IPS-15b (cell line): Measurements from ENCODE around the gene CHCHD6.
"Not testable (repeated sequence)": the region's sequence is repeated elsewhere in the genome, so short reads cannot be mapped to it uniquely, and the experiment has no call there.

Experiments used
- H3K27me3 ChIP-seq: one replicate; pipeline ENCODE4 v1.6.1; 2013; ENCODE audit warnings: low read length; ENCODE audit not compliant: control insufficient read depth, insufficient read depth
- H3K36me3 ChIP-seq: one replicate; pipeline ENCODE4 v1.6.1; 2013; ENCODE audit warnings: low read length; ENCODE audit not compliant: control insufficient read depth, insufficient read depth
- H3K4me1 ChIP-seq: one replicate; pipeline ENCODE4 v1.6.1; 2013; ENCODE audit warnings: mild to moderate bottlenecking, low read length; ENCODE audit not compliant: control insufficient read depth, insufficient read depth
- H3K4me3 ChIP-seq: one replicate; pipeline ENCODE4 v1.5.1; 2013; ENCODE audit warnings: low read depth, low read length
- H3K9ac ChIP-seq: one replicate; pipeline ENCODE4 v1.6.1; 2013; ENCODE audit warnings: low read depth, mild to moderate bottlenecking, low read length
- H3K9me3 ChIP-seq: one replicate; pipeline ENCODE4 v1.6.1; 2013; ENCODE audit warnings: mild to moderate bottlenecking, low read length; ENCODE audit not compliant: control insufficient read depth, insufficient read depth

Gene CHCHD6

DNA sequence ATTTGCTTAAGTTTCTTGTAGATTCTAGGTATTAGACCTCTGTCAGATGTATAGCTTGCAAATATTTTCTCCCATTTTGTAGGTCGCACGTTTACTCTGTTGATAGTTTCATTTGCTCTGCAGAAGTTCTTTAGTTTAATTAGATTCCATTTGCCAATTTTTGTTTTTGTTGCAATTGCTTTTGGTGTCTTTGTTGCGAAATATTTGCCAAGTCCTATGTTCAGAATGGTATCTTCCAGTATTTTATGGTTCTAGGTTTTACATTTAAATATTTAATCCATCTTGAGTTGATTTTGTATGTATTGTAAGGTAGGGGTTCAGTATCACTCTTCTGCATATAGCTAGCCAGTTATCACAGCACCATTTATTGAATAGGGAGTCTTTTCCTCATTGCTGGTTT lies 64.9 kb downstream of the CHCHD6 start:
- Histone ChIP-seq H3K27me3 (no peaks in the 10 kb centered on the region), H3K9ac (no peak overlapping the region), H3K4me1 (no peaks in the 10 kb centered on the region), H3K4me3 (no peak overlapping the region), H3K36me3 (peaks cover 3% of the 10 kb centered on the region), H3K9me3 (no peaks in the 10 kb centered on the region)

GRCh38 chr3:126770096-126770495 lies 66.1 kb downstream of the CHCHD6 start:
- H3K4me3 ChIP-seq = no peak overlapping the region
- H3K27me3 ChIP-seq = no peaks in the 10 kb centered on the region
- peaks cover 3% of the 10 kb centered on the region for H3K36me3 ChIP-seq
- no peaks in the 10 kb centered on the region for H3K9me3 ChIP-seq
- H3K4me1 ChIP-seq = no peaks in the 10 kb centered on the region
- no peak overlapping the region for H3K9ac ChIP-seq

DNA sequence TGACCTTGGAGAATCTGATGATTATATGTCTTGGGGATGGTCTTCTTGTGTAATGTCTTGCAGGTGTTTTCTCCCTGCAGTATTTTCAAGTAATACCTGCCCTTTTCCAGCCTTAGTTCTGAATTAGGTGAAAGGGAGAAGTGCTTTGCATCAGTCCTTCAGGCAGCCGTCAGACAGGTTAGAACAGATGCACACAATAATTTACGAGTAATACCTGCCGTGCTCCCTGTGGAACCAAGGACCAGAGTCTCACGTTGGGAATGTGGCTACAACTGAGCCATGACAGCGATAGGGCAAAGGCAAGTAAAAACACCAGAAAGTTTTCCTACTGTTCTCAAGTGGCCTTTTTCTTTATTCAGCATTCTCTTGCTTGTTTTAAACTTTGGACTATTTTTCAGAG lies 69.1 kb downstream of the CHCHD6 start:
- Histone ChIP-seq H3K9ac (no peak overlapping the region), H3K4me1 (no peaks in the 10 kb centered on the region), H3K4me3 (no peak overlapping the region), H3K9me3 (no peaks in the 10 kb centered on the region), H3K36me3 (no peaks in the 10 kb centered on the region), H3K27me3 (no peaks in the 10 kb centered on the region)

GRCh38 chr3:126773783-126774182 lies 69.7 kb downstream of the CHCHD6 start:
- H3K36me3 ChIP-seq = no peaks in the 10 kb centered on the region
- no peak overlapping the region for H3K9ac ChIP-seq
- no peaks in the 10 kb centered on the region for H3K27me3 ChIP-seq
- H3K4me1 ChIP-seq = no peaks in the 10 kb centered on the region
- no peaks in the 10 kb centered on the region for H3K9me3 ChIP-seq
- H3K4me3 ChIP-seq = no peak overlapping the region

- no peak overlapping the region for H3K4me3 ChIP-seq
- H3K36me3 ChIP-seq = no peaks in the 10 kb centered on the region
- no peaks in the 10 kb centered on the region for H3K9me3 ChIP-seq
- no peaks in the 10 kb centered on the region for H3K4me1 ChIP-seq
- H3K9ac ChIP-seq = no peak overlapping the region
- no peaks in the 10 kb centered on the region for H3K27me3 ChIP-seq
These were observed 73.3 kb downstream of the CHCHD6 start for GRCh38 chr3:126777366-126777765.

DNA sequence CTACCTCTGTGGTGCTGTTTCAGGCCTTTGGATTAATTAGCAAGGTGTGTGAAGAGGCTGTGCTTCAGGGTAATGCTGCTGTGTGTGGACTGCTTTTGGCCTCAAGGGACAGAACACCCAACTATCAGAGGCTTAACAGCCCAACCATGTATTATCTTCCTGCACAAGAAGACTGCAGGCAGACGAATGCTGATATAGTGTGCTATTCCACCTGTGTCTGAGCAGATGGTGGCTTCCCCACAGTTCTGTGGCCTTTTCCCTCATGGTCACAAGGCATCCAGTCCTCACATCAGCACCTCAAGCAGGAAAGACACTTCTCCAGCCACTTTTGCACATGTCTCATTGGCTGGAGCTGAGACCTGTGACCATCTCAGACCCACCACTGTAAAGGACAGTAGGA lies 76.6 kb downstream of the CHCHD6 start:
- Histone ChIP-seq H3K9me3 (no peaks in the 10 kb centered on the region), H3K4me3 (no peak overlapping the region), H3K9ac (no peak overlapping the region), H3K4me1 (peaks cover 15% of the 10 kb centered on the region), H3K36me3 (no peaks in the 10 kb centered on the region), H3K27me3 (no peaks in the 10 kb centered on the region)

GRCh38 chr3:126781406-126781805 lies 77.4 kb downstream of the CHCHD6 start:
- H3K27me3 ChIP-seq = no peaks in the 10 kb centered on the region
- no peaks in the 10 kb centered on the region for H3K36me3 ChIP-seq
- H3K4me3 ChIP-seq = no peak overlapping the region
- H3K9ac ChIP-seq = no peak overlapping the region
- H3K9me3 ChIP-seq = no peaks in the 10 kb centered on the region
- H3K4me1 ChIP-seq = peaks cover 15% of the 10 kb centered on the region

- Histone ChIP-seq H3K9ac (no peak overlapping the region), H3K4me1 (peaks cover 15% of the 10 kb centered on the region), H3K9me3 (no peaks in the 10 kb centered on the region), H3K27me3 (no peaks in the 10 kb centered on the region), H3K36me3 (no peaks in the 10 kb centered on the region), H3K4me3 (no peak overlapping the region)
These were observed 78.0 kb downstream of the CHCHD6 start for GRCh38 chr3:126781889-126782491.

DNA sequence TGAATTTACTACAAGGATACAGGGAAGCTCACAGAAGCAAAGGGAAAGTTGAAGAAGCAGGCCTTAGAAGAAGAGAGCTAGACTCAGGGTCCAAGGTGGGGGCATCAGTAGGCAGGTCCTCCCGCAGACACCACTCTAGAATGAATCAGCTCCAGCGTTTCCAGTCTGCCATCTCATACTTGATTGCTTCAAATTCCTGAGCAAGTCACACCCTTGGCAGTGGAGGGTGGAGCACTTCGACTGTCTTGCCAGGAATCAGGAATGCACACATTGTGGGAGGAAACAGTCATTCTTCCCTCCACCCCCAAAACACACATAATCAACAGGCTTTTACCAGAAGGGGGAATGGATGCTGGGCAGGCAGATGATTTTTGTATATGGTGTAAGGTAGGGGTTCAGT lies 78.5 kb downstream of the CHCHD6 start:
- Histone ChIP-seq H3K4me1 (peaks cover 15% of the 10 kb centered on the region), H3K9me3 (no peaks in the 10 kb centered on the region), H3K4me3 (no peak overlapping the region), H3K27me3 (no peaks in the 10 kb centered on the region), H3K9ac (no peak overlapping the region), H3K36me3 (no peaks in the 10 kb centered on the region)

- Histone ChIP-seq H3K9ac (no peak overlapping the region), H3K4me3 (no peak overlapping the region), H3K27me3 (no peaks in the 10 kb centered on the region), H3K9me3 (no peaks in the 10 kb centered on the region), H3K4me1 (peaks cover 15% of the 10 kb centered on the region), H3K36me3 (no peaks in the 10 kb centered on the region)
These were observed 80.2 kb downstream of the CHCHD6 start for GRCh38 chr3:126784254-126784653.

DNA sequence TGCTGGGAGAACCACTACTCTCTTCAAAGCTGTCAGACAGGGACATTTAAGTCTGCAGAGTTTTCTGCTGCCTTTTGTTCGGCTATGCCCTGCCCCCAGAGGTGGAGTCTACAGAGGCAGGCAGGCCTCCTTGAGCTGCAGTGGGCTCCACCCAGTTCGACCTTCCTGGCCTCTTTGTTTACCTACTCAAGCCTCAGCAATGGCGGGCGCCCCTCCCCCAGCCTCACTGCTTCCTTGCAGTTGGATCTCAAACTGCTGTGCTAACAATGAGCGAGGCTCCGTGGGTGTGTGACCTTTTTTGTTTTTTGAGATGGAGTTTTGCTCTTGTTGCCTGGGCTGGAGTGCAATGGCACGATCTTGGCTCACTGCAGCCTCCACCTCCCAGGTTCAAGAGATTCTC lies 87.3 kb downstream of the CHCHD6 start:
- H3K9me3 ChIP-seq, H3K9ac ChIP-seq: not testable (repeated sequence)

GRCh38 chr3:126792998-126793397 lies 89.0 kb downstream of the CHCHD6 start:
- no peak overlapping the region for H3K9ac ChIP-seq
- no peaks in the 10 kb centered on the region for H3K36me3 ChIP-seq
- no peak overlapping the region for H3K4me3 ChIP-seq
- no peaks in the 10 kb centered on the region for H3K27me3 ChIP-seq
- H3K4me1 ChIP-seq = no peaks in the 10 kb centered on the region
- no peaks in the 10 kb centered on the region for H3K9me3 ChIP-seq

More for the DNA sequence above, 87.3 kb downstream of the CHCHD6 start:
- H3K4me1 ChIP-seq, H3K36me3 ChIP-seq, H3K4me3 ChIP-seq, H3K27me3 ChIP-seq: not testable (repeated sequence)
